GM12873 (cell line): ENCODE data around the gene RAB3C.

ENCODE experiments used
- TF ChIP-seq, protein P1 (sequence below): IDR thresholded peaks from 2 replicates; pipeline ENCODE4 v1.5.1; 2012; ENCODE audit warnings: low read depth, mild to moderate bottlenecking, moderate library complexity, low read length, control low read depth; ENCODE audit not compliant: insufficient read depth; ENCODE audit errors: missing control alignments

Gene RAB3C, protein sequence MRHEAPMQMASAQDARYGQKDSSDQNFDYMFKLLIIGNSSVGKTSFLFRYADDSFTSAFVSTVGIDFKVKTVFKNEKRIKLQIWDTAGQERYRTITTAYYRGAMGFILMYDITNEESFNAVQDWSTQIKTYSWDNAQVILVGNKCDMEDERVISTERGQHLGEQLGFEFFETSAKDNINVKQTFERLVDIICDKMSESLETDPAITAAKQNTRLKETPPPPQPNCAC

DNA sequence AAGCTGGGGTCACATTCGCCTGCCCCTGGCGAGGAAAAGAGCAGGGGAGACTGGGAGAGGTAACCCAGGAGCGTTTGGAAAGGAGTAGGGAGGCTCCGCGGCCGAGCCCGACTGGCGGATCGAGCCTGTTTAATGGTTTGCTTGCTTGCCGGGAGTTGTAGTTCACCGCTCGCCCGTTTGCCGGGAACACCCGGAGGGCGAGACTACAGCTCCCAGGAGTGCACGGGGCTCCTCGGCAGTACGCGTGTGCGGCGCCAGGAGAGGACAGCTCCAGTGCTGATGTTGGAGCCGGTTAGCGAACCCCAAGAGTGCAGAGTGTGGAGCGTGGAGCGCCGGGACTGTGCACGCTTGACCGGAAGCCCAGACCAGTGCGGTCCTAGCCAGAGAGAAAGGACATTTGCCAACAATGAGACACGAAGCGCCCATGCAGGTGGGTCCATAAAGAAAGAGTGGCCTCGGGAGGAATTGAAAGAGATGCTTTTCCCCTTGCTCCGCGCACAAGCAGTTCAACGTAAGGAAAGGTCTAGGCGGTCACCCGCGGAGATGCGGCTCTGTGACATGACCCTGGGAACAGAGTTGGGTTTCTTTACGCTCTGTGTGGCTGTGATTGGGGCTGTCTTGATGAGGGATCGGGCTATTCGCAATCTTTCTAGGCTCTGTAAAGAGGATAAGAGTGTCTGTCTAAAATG is at the start of gene RAB3C:
TSS of gene RAB3C (plus strand) at position 273 of the 689 bp plus-strand sequence. CDS start at position 407, 134 bp downstream.
- TF ChIP-seq, protein P1, sequence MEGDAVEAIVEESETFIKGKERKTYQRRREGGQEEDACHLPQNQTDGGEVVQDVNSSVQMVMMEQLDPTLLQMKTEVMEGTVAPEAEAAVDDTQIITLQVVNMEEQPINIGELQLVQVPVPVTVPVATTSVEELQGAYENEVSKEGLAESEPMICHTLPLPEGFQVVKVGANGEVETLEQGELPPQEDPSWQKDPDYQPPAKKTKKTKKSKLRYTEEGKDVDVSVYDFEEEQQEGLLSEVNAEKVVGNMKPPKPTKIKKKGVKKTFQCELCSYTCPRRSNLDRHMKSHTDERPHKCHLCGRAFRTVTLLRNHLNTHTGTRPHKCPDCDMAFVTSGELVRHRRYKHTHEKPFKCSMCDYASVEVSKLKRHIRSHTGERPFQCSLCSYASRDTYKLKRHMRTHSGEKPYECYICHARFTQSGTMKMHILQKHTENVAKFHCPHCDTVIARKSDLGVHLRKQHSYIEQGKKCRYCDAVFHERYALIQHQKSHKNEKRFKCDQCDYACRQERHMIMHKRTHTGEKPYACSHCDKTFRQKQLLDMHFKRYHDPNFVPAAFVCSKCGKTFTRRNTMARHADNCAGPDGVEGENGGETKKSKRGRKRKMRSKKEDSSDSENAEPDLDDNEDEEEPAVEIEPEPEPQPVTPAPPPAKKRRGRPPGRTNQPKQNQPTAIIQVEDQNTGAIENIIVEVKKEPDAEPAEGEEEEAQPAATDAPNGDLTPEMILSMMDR: no peak

DNA sequence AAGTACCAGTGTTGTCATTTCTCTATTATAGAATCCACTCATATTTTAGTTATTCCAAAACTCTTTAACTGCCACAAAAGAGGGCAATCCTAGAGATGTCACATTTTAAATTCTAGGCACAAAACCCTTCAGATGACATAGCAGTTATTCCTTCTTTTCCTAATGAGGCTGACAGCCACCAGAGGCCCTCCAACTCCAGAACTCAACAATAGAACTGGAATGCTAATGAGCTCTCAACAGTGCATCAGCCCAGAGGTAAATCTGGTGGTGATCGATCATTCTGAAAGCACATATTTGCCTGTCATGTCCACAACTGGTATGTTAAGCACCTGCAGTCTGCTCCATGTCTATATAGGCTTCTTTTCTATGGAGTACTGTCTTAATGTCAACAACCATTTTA is 40.2 kb upstream of the RAB3C start:
- TF ChIP-seq, protein P1: no peak

DNA sequence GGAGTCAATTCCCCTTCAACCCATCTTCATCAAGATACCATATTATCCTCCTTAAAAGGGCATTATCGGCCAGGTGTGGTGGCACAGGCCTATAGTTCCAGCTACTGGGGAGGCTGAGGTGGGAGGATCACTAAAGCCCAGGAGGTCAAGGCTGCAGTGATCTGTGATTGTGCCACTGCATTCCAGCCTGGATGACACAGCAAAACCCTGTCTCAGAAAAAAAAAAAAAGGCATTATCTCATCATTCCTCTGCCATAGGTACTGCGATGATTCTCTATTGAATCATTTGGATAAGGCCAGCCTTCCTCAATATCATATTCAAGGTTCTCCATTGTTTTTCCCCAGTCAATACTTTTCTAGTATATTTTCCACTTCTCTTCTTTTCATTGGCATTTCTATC is 39.2 kb upstream of the RAB3C start:
- TF ChIP-seq, protein P1: no peak

DNA sequence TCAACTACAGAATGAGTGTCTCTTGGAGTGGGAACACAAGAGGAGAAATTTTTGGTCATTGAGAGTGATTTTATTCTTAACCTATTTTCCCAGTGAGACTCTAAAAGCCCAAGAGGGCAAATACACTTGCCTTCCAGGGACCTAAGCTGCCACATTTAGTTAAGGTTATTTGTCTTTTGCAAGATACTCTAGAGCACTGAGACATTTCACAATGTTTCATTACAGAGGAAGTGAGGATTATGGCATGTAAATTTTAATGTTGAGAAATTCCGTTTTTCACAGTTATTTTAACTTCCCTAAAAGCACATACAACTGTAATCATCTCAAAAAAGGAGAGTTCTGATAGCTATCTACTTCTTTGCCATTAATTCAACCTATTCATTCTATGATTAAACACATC is 38.7 kb upstream of the RAB3C start:
- TF ChIP-seq, protein P1: no peak

DNA sequence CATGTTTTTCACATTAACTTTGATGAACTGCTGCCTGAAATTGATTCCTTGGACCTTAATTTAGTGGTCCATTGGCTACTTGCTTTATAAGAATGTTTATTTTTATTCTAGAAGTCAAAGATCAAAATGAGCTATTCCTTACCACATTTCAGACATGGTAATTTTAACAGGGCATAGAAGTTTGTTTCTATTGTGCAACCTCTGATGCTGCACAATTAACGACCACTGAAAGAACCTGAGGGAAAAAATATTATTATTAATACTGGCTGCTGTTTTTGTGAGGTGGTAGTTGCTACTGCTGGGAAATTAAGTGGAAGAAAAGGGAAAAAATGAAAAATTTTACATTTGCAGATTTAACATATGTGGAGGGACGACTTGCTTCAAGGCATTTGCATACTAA is 37.9 kb upstream of the RAB3C start:
- TF ChIP-seq, protein P1: no peak

DNA sequence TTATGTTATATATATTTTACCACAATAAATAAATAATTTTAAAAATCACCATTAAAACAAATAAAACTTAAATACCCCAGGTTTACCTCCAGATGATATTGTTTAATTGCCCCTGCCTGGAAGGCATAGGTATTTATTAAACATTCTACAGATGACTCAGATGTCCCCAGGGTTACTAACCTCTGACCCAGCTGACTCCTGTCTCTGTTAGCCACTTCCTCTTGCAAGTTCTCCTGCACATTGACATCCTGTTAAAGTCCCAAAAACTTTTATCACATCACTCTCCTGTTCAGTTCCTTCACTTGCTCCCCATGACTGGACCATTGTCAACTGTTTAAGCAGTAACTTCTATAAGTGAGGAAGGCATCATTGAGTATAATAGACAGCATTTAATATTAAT is 37.0 kb upstream of the RAB3C start:
- TF ChIP-seq, protein P1: no peak

DNA sequence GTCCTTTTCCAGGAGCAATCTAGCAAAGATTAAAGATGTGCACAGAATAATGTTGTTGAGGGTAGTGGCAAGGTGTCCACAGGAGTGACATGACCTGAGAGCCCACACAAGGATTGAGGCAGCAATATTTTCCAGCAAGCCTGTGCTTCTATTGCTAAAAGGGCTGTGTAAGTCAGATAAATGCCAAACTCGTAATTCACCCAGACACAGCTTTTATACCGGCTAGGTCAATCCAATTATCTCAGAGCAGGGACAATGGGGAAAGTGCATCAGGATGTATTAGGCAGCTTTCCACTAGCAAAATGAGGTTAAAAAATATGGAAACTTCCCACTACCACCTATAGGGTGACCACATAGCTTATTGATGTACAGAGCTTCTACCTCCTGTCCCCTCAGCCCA is 34.8 kb upstream of the RAB3C start:
- TF ChIP-seq, protein P1: no peak
